Stimulated activated CD4-positive, alpha-beta T cell treated with anti-CD3 and anti-CD28 coated beads, Interleukin-15, amount 100 ng/mL, for 1 hour (primary cell): ENCODE data around the gene EPDR1.
"Not testable (repeated sequence)": the region's sequence is repeated elsewhere in the genome, so short reads cannot be mapped to it uniquely, and the experiment has no call there.

Source experiments
- DNase-seq, 2 donors: peaks; one replicate each; pipeline ENCODE4 v3.0.0-alpha.2; 2020; ENCODE audit warnings: low read depth in 1 of 2, low spot score in 1 of 2

EPDR1 gene

DNA sequence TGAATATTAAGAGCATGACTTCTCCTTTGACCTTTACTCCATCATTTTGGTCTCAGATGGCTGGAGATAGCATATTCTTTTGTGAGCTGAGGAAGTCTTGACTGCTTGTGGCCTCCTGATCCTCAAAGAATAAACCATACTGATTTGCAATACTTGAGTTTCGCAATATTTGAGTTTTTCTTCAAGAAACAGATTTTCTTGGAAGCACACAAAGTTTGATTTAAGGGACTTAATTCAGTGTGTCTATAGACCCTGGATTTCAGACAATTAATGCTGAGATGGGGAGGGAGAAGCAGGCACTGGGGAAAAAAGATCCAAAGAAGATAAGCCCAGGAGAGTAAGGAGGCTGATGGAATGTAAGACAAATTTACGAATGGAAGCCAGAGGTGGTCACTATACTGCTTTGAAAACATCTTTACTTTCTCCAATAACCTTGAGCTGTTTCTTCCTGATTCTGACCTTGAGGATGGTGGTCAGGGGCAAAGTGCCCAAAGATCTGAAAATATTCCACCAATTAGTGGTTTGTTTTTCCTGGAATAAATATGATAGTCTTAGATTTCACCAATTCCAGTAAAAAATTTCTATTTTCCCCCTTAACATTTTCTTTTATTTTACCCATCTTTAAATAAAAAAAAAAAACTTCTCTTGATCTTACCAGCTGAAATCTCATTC is 7.5 kb downstream of the EPDR1 start:
- DNase-seq = no peak

DNA sequence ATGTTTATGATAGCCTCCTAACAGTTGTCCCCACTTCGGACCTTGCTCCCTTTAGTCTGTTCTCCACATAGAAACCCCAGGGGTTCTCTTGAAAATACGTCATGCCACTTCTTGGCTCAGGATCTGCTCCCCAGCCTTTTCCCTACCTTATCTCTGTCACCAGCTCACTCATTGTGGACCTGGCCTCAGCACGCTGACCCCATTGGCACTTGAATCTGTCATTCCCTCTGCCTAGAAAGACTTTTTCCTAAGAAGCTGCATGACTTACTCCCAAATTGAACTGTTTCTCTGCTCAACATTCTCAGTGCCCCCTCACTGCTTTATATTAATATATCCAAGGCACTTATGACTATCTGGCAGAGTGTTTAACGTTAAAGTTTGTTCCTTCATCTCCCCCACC is 8.4 kb downstream of the EPDR1 start:
- DNase-seq = no peak

DNA sequence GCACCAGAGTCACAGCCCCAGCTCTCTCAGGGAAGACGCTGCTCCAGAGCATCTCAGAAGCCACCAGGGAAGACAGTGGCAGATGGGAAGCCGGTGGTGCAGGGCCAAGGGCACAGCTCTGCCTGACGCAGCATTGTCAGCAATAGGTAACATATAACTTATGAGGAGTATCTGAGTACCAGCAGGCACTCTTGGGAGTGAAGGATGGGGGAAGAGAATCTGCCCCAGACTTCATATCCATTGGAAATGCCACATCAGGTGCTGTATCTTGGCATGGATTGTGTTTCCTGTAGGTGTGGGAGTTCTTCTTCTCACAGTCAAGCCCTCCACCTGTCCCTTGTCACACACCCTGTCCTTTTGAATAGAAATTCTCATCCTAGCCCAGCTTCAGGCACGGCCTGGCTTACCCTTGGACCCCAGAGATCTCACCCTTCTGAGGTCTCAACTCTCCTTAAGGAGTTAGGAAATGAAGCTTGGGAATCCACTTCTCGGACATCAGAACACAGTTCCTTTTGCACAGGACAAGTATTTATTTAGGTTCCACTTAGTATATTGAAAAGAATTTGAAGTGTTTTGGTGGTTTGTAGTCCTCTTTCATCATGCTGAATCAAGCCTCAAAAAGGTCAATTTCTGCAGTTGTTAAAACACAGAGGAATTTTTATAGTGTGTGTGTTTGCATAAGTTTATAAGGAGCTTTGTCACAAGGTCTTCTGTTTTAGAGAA is 9.9 kb downstream of the EPDR1 start:
- DNase-seq = no peak

DNA sequence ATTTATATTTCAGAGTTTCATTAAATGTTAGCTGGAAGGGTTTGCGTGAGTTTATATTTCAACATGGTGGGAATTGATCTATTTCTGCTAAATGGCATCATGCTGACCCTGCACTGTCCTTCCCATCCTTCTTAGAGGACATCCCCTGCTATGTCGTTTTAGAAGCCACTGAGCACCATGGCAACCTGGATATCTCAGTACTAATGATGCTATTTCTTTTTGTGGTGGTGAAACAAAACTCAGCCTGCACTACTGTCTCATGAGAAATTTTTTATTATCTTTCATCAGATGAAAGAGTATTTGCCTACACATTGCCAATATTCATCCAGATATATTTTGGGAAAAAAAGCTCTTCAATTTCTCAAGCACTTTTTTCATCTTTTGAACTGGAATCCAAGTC is 12.1 kb downstream of the EPDR1 start:
- no peak for DNase-seq

DNA sequence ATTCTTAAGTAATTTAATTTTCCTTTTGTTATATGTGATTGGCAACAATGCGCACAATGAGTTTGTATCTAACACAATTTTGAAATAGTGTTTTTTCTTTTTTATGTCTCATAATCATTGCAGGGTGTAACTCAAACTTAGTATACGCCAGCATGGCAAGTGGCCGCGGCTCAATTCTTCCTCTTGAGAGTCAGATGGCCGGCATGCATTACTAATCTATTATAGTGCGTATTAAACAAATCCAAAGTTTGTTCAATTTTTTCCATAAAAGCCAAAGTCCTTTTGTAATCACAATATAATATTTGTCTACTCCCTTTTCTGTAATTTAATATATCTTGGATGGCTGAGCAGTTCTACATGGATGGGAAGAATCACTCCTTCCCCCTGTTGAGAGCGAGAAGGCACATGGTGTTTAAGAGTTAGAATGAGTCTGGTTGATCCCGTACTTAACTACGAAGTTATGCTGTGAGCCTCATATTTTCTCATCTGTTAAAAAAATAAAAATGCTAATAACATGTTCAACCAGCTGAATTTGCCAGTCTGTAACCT is 12.7 kb downstream of the EPDR1 start:
- no peak for DNase-seq

DNA sequence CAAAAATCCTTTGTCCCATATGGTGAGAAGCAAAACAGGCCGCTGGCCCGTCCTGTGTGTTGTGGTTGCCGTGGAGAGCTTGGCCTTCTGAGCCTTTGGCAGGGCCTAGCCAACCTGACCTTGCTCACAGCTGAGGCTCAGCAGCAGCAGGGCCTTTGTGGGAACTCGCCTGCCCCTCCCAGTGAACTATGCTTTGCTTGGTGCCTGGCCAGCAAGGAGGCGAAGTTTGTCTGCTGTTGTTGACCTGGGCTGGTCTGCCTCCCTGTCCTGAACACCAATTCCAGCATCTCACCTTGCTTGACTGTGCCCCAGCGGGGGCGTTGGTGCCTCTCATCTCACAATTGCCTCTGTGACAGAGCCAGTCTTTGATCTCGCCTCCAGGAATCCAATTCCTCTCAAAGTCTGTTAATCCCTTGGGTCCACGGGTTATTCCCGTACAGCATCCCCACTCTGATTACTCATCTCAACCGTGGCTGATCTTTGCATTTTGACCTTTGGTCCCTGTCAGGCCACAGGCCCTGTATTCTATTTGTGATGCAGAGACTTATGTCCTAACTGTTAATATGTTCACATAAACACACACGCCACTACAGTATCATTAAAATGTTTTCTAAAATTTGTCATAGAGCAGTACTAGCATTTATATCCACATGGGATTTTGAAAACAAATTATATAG is 22.6 kb downstream of the EPDR1 start:
- no peak for DNase-seq

- no peak for DNase-seq
Measured at GRCh38 chr7:37943905-37944736, 23.7 kb downstream of the EPDR1 start.

- no peak for DNase-seq
Measured at GRCh38 chr7:37944737-37945054, 24.3 kb downstream of the EPDR1 start.

DNA sequence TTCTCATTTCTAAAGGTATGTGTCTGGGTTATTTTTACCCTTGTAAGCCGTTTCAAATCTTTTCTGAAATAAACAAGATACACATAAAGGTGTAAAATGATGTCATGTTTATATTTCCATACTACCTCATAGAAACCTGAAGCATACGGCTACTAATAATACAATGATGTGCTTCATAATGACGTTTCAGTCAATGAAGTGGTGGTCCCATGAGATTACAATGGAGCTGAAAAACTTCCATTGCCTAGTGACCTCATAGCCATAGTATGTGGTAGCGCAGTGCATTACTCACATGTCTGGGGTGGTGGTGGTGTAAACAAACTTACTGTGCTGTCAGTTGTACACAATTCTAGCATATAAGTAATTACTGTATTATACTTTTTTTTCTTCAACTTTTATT is 24.9 kb downstream of the EPDR1 start:
- no peak for DNase-seq

GRCh38 chr7:37947138-37947940 is 26.9 kb downstream of the EPDR1 start:
- DNase-seq = no peak

DNA sequence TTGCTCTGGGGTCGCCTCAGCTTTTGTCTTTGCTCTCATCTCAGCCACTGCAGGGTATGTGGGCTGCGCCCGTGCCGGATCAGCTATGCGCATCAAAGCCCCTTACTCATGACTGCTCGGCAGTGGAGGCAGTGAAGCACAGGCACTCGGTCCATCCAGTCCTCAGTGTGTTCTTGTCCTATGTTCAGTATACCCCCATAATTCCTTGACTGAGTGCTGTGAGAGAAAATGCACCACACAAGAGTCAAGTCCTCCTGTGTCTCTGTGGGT is 27.4 kb downstream of the EPDR1 start:
- no peak for DNase-seq

DNA sequence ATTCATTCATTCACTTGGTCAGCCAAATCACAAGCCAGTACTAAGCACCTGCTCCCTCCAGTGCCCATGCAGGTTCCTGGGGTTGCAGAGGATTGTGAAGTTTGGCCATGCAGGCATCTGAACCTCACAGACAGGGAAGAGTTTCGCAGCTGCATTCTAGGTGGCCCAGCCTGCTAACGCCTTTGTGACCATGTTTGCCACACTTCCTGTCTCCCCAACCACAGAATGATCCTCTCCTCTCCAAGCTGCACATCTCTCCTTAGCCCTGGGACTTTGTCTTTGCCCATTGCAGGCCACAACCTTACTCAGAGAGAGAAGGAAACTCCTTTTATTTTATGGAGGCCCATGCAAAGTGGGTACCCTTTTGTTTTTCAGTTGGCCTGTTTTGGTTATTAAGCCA is 31.8 kb downstream of the EPDR1 start:
- no peak for DNase-seq

DNA sequence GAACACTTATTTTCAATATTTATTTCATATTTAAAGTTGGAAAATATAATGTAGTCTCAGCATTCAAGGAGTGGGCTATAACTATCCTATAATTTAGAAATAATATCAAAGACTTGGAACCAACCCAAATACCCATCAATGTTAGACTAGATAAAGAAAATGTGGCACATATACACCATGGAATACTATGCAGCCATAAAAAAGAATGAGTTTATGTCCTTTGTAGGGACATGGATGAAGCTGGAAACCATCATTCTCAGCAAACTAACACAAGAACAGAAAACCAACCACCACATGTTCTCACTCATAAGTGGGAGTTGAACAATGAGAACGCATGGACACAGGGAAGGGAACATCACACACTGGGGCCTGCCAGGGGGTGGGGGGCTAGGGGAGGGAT is 33.8 kb downstream of the EPDR1 start:
- DNase-seq = not testable (repeated sequence)

- no peak for DNase-seq
Measured at GRCh38 chr7:37956791-37957190, 36.4 kb downstream of the EPDR1 start.

DNA sequence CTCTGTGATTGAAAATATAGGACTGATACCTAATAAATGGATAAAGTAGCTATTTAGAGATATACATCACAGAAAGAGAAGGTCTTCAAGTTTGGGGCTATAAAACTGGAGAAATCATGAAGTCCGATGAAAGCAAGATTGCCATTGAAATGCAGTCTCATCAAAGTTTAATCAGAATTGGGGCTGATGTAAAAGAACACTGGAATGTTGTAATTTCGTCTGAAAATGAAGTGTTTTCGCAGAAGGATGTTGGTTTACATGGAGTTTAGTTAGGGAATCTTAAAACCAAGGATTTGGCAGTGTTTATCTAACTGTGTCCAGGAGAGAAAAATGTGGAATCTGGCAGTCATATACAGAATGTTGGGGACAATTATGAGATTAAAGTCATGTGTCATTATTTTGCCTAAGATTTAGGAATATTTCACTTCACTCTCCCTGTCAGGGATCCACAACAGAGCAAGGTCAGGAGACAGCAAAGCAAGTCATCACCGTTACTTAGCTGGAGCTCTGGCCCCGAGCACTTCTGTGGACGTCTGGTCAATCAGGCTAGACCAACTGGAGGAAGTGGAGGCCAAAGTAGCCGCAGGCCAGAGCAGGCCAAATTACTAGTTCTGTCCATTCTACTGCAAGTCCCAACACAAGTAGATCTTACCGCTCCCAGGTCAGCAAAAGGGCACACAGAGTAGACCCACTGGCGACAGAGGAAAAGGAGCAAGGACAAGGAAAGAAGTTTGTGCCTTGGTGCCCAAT is 37.0 kb downstream of the EPDR1 start:
- DNase-seq = no peak

DNA sequence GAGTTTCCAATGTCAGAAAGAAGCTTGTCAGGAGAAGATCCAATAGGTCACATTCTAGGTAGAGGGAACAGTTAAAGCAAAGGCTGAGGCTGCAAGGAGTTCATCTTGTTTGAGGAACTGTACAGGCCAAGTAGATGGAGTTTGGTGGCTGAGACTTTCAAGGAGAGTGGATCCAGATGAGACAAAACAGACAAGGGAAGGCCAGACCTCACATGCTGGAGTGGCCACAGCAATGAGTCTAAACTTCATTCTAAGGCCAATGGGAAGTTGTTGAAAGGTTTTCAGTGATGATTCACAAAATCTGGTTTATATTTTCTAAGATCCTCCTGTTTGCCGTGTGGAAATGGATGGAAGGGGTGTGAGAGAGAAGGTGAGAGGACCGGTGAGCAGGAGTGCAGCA is 40.0 kb downstream of the EPDR1 start:
- DNase-seq = no peak

DNA sequence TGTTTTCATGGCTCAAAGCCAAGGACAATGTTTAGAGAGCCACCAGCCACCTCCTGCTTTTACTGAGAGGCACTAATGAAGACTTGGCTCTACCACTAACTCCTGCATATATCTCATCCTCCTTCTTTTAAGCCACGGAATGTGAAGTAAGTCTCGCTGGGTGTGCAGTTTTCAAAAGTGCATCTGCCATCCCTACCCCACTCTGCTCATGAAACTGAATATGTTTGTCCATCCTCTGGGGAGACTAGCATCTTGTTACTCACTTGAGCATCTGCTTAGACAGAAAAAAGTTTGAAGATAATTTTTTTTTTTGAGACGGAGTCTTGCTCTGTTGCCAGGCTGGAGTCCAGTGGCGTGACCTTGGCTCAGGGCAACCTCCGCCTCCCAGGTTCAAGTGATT is 40.8 kb downstream of the EPDR1 start:
- no peak for DNase-seq

DNA sequence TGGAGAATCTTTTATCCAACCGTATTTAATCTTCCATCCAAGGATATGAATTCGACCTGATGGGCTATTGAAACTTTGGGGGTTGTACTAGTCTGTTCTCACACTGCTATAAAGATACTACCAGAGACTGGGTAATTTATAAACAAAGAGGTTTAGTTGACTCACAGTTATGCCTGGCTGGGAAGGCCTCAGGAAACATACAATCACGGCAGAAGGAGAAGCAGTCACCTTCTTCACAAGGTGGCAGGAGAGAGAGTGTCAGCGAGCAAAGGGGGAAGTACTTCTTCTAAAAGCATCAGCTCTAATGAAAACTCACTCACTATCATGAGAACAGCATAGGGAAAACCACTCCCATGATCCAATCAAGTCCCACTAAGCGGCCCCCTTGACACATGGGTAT is 43.8 kb downstream of the EPDR1 start:
- DNase-seq = no peak

DNA sequence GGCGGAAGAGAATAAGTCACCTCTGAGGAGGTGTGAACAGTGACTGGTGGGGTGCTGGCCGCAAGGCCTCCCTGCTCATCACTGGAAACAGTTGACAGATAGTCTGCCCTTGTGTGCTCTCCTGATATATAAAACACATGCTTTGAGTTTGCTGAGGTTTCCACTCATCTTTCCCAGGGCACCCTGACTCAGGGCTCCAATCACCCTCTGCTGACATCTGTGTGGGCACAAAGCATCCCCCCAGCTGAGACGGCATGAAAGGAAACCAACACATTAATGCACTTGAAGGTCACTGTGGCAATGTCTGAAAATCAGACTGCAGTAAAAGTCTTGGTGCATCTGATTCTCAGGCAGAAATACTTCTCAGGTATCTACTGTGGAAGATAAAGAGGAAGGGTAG is 49.8 kb downstream of the EPDR1 start:
- no peak for DNase-seq

DNA sequence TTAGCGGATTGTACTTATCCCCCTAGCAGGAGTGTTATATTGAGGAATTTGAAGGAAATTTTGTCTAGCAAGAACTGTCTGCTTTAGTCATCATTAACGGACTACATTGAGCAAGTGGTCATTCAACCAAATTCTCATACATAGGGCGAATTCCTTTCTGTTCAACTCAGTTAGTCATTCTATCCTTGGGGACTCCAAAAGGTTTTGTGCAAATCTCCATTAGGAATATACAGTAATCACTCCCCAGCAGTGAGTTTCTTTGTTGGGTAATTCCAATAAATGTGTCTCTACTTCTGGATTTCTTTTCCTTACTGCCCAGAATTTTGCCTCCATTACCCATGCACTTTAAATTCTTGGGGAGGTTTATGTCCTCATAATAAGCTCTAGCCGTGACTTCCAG is 51.1 kb downstream of the EPDR1 start:
- no peak for DNase-seq
